GM08714 (cell line): ENCODE results near the gene CPA1.
"Not testable (repeated sequence)": the region's sequence is repeated elsewhere in the genome, so short reads cannot be mapped to it uniquely, and the experiment has no call there.

Experiments used
- H3K4me3 ChIP-seq: fragments of 200-500 bp; sonication (Bioruptor generic); 2 replicates; pipeline ENCODE4 v1.5.1; 2014; ENCODE audit warnings: mild to moderate bottlenecking, low read length, inconsistent platforms
- ZNF274 ChIP-seq: IDR thresholded peaks from 2 replicates; pipeline ENCODE4 v1.6.1; 2012; ENCODE audit warnings: mild to moderate bottlenecking, low read depth, low read length

Gene CPA1

GRCh38 chr7:130363026-130363847, 17.1 kb upstream of the CPA1 start:
- no peak overlapping the region for H3K4me3 ChIP-seq
- no peak for TF ChIP-seq ZNF274

GRCh38 chr7:130364451-130364850, 15.8 kb upstream of the CPA1 start:
- H3K4me3 ChIP-seq, result no peak overlapping the region
- TF ChIP-seq ZNF274, result no peak

DNA sequence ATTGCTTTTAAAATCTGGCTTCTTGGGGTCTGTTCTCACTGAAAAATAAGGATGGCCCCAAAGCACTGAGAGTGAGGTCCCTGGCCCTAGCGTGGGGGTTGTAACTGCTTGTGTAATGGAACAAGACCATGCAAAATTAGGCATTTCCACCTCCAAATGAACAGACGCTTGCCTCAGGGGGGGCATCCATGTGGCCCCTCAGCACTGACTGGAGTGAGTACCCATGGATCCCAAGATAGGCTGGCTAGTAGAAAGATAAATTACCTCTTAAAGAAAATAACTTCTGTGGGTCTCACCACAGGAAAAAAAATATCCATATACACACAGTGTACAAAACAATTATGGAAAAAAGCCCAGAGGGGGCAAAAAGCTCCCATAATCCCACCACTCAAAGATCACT, 15.2 kb upstream of the CPA1 start:
- H3K4me3 ChIP-seq, result no peak overlapping the region
- TF ChIP-seq ZNF274, result no peak

DNA sequence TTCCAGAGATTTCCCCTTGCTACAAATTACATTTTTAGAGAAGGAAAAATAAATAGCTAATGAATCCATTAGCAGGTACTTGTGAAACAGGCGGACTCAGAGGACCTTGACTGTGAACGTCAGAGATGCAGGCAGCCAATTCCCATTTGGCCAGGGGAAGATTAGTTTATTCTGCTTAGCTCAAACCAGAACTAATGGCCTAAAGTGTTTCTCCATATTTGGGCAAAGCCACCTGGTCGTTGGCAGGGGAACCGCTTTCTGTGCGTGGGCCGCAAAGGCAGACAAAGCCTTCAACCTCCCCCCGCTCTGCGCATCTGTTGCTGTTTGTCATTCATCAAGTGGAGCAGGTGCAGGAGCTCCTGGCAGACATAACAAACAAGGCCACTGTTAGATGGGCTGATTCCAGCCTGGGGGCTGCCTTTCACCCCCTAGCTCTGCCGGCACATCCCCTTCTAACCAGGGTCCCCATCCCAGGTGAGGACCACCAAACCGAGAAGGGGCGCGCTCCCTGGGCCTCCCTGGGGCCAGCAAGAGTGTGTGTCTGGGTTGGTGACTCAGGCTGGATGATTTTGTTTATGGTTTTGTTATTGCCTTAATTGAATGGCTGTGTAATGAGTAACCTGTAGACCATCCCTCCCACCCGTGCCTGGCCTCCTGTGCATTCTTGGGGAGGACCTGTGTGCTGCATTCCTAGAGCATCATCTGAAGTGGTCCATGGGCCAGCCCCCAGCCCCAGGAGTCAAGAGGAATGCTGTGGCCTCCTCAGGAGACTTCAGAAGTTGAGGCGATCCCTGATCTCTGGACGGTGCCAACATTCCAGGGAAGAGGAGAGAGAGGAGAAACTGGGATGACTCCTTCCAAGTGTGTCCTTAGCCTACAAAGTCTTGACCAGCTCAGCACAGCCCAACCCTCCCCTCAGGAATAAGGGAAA, 14.5 kb upstream of the CPA1 start:
- no peak for TF ChIP-seq ZNF274
- no peak overlapping the region for H3K4me3 ChIP-seq

DNA sequence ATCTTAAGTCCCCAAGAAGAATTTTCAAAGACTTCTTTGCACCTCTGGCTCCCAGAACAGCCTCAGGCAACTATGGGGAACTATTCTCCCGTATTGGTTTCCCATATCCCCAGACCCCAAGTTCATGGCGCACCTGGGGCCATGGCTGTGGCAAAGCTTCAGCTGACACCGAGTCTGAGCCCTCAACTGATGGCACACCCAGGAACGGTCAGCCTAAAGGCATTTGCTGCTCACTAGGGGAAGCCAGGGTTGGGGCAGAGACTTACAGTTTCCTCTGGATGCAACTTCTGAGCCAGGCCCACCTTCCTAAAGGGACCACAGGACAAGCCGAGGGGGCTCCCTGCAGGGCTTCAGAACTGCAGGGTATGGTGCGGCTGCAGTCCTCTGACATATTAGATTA, 13.7 kb upstream of the CPA1 start:
- TF ChIP-seq ZNF274, result no peak
- no peak overlapping the region for H3K4me3 ChIP-seq

DNA sequence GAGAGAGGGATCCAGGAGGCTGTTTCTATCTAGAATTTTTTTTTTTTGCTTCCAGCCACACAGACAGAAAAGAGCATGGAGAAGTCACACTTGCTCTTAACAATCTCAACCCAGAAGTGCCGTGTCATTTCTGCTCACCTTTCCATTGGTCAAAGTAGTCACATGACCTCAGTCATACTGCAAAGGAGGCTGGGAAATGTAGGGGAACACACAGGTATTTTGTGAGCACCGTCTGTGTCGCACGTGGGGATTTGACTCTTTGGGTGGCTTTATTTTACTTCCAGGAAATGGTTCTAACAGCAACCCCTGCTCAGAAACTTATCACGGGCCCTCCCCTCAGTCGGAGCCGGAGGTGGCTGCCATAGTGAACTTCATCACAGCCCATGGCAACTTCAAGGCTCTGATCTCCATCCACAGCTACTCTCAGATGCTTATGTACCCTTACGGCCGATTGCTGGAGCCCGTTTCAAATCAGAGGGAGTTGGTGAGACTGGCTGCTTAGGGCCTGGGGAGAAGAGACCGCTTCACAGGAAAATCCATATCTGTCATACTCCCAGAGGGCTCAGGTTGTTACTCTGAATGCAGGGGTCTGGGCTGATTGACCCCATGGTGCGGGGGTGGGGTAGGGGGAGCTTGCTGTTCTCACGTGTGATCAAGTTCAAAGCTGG, 13.1 kb upstream of the CPA1 start:
- H3K4me3 ChIP-seq, result no peak overlapping the region
- no peak for TF ChIP-seq ZNF274

GRCh38 chr7:130367836-130368746, 12.2 kb upstream of the CPA1 start:
- no peak overlapping the region for H3K4me3 ChIP-seq
- TF ChIP-seq ZNF274, result no peak

GRCh38 chr7:130369110-130369711, 11.1 kb upstream of the CPA1 start:
- TF ChIP-seq ZNF274, result no peak
- no peak overlapping the region for H3K4me3 ChIP-seq

DNA sequence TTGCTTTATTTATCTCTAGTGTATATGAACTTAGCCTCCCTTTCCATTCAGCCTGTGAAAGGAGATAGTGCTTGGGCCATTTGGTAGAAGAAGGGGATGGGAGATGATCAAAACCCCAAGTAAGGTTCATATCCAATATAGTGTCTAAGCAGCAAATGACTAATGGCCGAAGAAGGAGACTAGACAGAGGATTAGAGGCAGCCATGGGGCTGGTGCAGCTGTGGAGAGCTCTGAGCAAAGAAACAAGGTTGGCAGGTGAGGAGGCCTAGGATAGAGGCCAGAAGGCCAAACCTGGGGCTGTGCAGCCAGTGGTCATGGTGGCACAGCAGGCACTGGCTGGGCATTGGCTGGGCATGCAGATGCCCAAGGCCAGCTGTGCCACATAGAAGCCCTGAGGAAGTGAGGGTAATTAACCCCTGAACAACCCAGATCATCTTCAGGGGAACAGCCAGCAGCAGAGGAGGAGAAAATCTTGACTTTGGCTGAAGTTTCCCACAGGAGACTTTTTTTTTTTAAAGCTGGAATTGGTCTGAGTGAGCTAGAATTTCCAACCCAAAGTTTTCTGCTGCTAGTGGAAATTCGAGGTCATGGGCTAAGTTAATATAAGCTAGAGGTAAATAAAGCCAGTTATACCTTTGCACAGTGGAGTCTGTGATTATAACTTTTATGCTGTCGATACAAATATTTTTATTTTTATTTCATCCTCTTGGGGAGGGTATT, 10.3 kb upstream of the CPA1 start:
- no peak for TF ChIP-seq ZNF274
- H3K4me3 ChIP-seq, result no peak overlapping the region

- no peak for TF ChIP-seq ZNF274
- H3K4me3 ChIP-seq, result no peak overlapping the region
Measured at GRCh38 chr7:130371046-130371445, 9.2 kb upstream of the CPA1 start.

GRCh38 chr7:130372402-130373165, 7.7 kb upstream of the CPA1 start:
- TF ChIP-seq ZNF274, result no peak
- no peak overlapping the region for H3K4me3 ChIP-seq

GRCh38 chr7:130374507-130374906, 5.8 kb upstream of the CPA1 start:
- H3K4me3 ChIP-seq, result no peak overlapping the region
- no peak for TF ChIP-seq ZNF274

DNA sequence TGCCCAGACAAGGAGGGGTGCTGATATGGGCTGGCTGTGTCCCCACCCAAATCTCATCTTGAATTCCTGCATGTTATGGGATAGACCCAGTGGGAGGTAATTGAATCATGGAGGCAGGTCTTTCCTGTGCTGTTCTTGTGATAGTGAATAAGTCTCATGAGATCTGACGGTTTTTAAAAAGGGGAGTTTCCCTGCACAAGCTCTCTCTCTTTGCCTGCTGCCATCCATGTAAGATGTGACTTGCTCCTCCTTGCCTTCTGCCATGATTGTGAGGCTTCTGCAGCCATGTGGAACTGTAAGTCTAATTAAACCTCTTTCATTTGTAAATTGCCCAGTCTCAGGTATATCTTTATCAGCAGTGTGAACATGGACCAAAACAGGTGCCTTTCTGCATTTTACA, 3.8 kb upstream of the CPA1 start:
- H3K4me3 ChIP-seq, result not testable (repeated sequence)
